ENCODE measurements around the gene XIAP. TPM values are rescaled to one million over a fixed set of nuclear protein-coding genes. Genes with fewer than 3 reads are reported as not detected.

The XIAP gene
- total and polyA plus RNA-seq, 9 of the 15 experiments (the other 6 are each of a cell fraction or from before 2014, with no cell fraction given) = 5.7 to 40.5 (median 19.8) TPM

DNA sequence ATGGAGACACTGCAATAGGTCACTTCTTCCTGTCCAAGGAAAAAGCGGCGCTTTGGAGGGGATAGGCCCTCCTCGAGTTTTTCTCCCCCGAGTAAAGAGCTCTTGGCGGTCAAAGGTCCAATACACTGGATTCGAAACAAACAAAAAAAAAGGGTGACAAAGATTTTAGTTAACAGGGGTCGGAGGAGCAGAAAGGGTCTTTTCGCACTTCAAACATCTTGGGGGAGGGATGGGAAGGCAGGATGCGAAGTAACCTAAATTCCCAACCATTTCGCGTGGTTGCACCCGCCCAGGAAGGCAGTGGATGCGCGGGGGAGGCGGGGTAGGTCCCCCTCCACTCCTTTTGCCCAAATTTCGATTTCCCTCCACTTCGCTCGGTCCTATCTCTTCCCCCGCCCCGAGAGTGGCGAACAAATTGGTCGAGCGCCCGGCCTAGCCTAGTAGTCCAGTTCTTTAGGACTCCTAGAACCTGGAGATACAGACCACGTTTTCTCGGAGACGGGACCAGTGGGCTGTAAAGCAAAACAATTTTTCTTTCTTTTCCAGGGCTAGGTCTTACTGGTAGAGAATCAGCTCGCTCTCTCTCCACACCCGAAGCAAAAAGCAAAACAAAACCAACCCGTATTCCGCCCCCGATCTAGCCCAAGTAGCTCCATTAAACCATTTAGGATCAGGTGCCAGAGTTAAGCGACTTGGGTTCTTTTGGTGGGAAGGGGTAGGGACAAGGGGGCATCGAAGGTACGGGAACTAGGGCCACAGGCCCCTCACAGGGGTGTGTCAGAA, 99.6 kb downstream of the XIAP start (continued):
- TF ChIP-seq CREM (IDR thresholded peaks at IDR 0.05; ENCODE audit: low read depth) = 0 out of 2 replicates have a peak, but pooled peaks have one; percentile 21
- TF ChIP-seq ZNF175 (CRISPR knock-in tag; IDR thresholded peaks at IDR 0.05; ENCODE audit: low read depth) = 0 out of 2 replicates have a peak, but pooled peaks have one; percentile 5
- TF ChIP-seq HNRNPLL (IDR thresholded peaks at IDR 0.05; ENCODE audit: low read depth, low read length, poor library complexity, severe bottlenecking) = peak; percentile 5
- no peak for TF ChIP-seq JUNB (CRISPR knock-in tag; conservative IDR thresholded peaks at IDR 0.05)
- no peak for TF ChIP-seq POLR2AphosphoS2 (IDR thresholded peaks at IDR 0.05; ENCODE audit: low read length)
- TF ChIP-seq, protein P1, sequence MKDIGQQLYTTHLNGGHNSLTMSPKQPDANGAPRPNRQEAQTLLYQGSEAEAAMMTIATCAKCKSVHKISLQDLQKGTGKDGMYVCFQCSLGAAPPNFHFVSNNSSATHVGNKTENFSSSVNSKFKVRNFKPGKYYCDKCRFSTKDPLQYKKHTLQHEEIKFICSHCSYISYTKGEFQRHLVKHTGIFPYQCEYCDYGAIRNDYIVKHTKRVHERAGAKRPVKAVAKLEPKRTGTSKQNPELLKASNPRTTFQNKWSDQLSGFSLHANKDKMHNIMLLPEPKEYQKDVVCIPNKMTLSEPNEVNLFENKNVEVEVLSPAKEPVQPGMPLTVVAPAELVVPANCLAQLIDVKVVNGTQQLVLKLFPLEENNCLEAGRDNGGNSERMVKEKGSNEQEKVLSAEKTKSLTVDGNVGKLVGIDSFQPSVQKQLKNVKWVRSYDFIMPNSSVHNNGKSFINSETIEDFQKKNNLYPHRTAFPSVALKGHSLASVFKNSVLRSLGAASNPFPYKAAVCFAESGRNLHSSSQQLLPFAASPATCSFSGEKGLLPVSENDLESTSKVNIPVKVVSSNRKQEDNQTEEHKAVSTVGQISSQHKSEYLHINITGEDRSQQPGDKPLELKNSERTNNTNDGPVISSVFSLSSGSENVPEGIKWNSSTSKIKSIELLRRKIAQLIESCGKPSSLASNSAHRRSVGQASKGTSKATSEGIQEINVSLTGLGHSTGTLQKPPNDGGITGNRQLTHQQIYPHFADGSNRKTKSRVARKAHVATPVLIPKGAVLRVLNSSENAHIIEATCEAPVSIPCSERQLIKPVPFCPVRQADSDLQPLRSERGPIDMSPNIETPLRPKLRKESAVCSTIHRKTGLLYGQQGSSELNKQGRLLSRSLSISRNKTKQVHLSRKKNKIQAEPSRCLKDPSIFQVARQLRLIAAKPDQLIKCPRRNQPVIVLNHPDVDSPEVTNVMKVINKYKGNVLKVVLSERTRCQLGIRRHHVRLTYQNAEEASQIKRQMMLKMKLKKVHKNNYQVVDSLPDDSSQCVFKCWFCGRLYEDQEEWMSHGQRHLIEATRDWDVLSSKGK (CRISPR knock-in tag; IDR thresholded peaks at IDR 0.05) = no peak
- TF ChIP-seq WHSC1 (IDR thresholded peaks at IDR 0.05; ENCODE audit: low read length) = no peak
- no peak for TF ChIP-seq CUX1 (CRISPR knock-in tag; IDR thresholded peaks at IDR 0.05)
